ENCODE data around the gene F2.

GRCh38 chr11:46718155-46719019 lies 626 bp upstream of the F2 start:
- no peak for TF ChIP-seq CTCF (IDR thresholded peaks at IDR 0.05)
- TF ChIP-seq EZH2phosphoT487 (IDR thresholded peaks at IDR 0.05), result no peak
- no peak for TF ChIP-seq EZH2 (IDR thresholded peaks at IDR 0.05)

Data from neural progenitor cell (in vitro differentiated cells).